Fibroblast of pulmonary artery (primary cell): ENCODE measurements around the gene CELA2A.
A peak's percentile ranks its signal among the peaks of the same experiment; 100 is the strongest.
"Not testable (repeated sequence)": the region's sequence is repeated elsewhere in the genome, so short reads cannot be mapped to it uniquely, and the experiment has no call there.

Experiments used
- DNase-seq: peaks from one replicate; pipeline ENCODE4 v3.0.0-alpha.2; 2010; ENCODE audit warnings: low read depth
- H3K4me3 ChIP-seq: replicated peaks from 2 replicates; pipeline ENCODE4 v1.5.1; 2011; ENCODE audit warnings: low read depth, mild to moderate bottlenecking, control low read depth, low read length, moderate library complexity
- CTCF ChIP-seq: IDR thresholded peaks from 2 replicates; pipeline ENCODE4 v1.5.1; 2011; ENCODE audit warnings: mild to moderate bottlenecking, control low read depth, low read length, inconsistent platforms; ENCODE audit errors: missing control alignments

Gene CELA2A

GRCh38 chr1:15425521-15425920 is 31.0 kb upstream of the CELA2A start:
- TF ChIP-seq CTCF = no peak
- no peak for DNase-seq
- H3K4me3 ChIP-seq = no peak overlapping the region

- no peak for TF ChIP-seq CTCF
- H3K4me3 ChIP-seq = no peak overlapping the region
- no peak for DNase-seq
These were observed 30.6 kb upstream of the CELA2A start for GRCh38 chr1:15425958-15426357.

GRCh38 chr1:15426492-15427279 is 29.8 kb upstream of the CELA2A start:
- H3K4me3 ChIP-seq = no peak overlapping the region
- DNase-seq = peak; percentile 53
- TF ChIP-seq CTCF = peak; percentile 34

GRCh38 chr1:15427280-15427666 is 29.3 kb upstream of the CELA2A start:
- DNase-seq = no peak
- no peak overlapping the region for H3K4me3 ChIP-seq
- TF ChIP-seq CTCF = no peak

- DNase-seq, H3K4me3 ChIP-seq: not testable (repeated sequence)
These were observed 28.3 kb upstream of the CELA2A start for GRCh38 chr1:15428252-15428651.

- H3K4me3 ChIP-seq = no peak overlapping the region
- TF ChIP-seq CTCF = no peak
- DNase-seq = no peak
These were observed 27.6 kb upstream of the CELA2A start for GRCh38 chr1:15428815-15429435.

GRCh38 chr1:15429701-15430149 is 26.8 kb upstream of the CELA2A start:
- DNase-seq = peak; percentile 49
- TF ChIP-seq CTCF = no peak
- no peak overlapping the region for H3K4me3 ChIP-seq
